ENCODE measurements around the gene PTPRT. TPM values are rescaled to one million over a fixed set of nuclear protein-coding genes. Genes with fewer than 3 reads are reported as not detected.

PTPRT gene
- total RNA-seq, 4 donors from 2014 or later: 0.63 to 2.2 (median 1.8) TPM

DNA sequence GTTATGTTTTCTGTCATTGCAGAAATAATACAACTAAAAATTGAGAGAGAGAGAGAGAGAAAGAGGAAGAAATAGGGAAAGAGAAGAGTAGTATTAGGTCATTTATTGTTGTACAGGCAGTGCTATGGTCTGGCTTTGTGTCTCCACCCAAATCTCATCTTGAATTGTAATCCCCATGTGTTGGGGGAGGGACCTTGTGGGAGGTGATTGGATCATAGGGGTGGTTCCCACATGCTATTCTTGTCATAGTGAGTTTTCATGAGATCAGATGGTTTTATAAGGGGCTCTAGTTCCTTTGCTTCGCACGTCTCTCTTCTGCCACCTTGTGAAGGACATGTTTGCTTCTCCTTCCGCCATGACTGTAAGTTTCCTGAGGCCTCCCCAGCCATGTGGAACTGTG lies 894.1 kb downstream of the PTPRT start:
- no peak for ATAC-seq (ENCODE audit: low FRiP score)
- TF ChIP-seq, protein P1, sequence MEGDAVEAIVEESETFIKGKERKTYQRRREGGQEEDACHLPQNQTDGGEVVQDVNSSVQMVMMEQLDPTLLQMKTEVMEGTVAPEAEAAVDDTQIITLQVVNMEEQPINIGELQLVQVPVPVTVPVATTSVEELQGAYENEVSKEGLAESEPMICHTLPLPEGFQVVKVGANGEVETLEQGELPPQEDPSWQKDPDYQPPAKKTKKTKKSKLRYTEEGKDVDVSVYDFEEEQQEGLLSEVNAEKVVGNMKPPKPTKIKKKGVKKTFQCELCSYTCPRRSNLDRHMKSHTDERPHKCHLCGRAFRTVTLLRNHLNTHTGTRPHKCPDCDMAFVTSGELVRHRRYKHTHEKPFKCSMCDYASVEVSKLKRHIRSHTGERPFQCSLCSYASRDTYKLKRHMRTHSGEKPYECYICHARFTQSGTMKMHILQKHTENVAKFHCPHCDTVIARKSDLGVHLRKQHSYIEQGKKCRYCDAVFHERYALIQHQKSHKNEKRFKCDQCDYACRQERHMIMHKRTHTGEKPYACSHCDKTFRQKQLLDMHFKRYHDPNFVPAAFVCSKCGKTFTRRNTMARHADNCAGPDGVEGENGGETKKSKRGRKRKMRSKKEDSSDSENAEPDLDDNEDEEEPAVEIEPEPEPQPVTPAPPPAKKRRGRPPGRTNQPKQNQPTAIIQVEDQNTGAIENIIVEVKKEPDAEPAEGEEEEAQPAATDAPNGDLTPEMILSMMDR (IDR thresholded peaks at IDR 0.05): no peak
- no peak for DNase-seq (ENCODE audit: low spot score)

DNA sequence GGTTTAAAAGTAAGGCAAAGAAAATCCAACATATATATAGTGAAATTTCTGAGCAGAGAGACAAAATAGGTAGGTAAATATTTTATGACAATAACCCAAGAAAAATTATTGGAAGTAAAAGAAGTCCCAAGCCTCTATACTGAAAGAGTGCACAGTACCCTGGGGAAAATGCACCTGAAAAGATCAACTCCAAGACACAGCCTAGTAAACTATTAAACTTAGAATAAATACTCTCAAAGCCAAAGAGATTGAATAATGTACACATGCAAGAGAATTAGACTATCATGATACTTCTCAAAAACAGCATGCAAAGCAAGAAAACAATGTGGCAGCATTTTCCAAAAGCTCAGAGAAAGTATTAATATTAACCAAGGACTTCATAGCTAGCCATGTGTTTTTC lies 894.7 kb downstream of the PTPRT start:
- TF ChIP-seq, protein P1 (IDR thresholded peaks at IDR 0.05): no peak
- no peak for ATAC-seq (ENCODE audit: low FRiP score)

DNA sequence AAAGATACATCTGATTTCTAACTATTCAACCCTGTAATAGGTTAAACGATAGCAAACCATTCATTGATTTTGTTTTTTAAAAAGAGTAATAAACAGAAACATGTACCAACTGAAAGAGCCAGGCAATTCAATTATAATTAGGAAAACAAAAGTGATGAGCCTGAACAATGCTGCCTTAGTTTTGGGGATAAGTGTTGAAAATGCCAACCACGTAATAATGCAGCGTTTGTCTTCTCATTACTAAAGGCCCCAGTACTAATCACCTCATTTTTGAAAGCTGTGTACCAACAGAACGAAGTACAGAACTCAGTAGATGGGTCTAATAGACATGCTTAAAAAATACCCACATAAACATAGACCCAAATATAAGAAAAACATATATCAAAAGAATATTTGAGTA lies 907.9 kb downstream of the PTPRT start:
- ATAC-seq (ENCODE audit: low FRiP score) (no peak), DNase-seq (ENCODE audit: low spot score) (no peak)
- TF ChIP-seq, protein P1 (IDR thresholded peaks at IDR 0.05): no peak

More for the DNA sequence above, 894.7 kb downstream of the PTPRT start:
- DNase-seq (ENCODE audit: low spot score): no peak

DNA sequence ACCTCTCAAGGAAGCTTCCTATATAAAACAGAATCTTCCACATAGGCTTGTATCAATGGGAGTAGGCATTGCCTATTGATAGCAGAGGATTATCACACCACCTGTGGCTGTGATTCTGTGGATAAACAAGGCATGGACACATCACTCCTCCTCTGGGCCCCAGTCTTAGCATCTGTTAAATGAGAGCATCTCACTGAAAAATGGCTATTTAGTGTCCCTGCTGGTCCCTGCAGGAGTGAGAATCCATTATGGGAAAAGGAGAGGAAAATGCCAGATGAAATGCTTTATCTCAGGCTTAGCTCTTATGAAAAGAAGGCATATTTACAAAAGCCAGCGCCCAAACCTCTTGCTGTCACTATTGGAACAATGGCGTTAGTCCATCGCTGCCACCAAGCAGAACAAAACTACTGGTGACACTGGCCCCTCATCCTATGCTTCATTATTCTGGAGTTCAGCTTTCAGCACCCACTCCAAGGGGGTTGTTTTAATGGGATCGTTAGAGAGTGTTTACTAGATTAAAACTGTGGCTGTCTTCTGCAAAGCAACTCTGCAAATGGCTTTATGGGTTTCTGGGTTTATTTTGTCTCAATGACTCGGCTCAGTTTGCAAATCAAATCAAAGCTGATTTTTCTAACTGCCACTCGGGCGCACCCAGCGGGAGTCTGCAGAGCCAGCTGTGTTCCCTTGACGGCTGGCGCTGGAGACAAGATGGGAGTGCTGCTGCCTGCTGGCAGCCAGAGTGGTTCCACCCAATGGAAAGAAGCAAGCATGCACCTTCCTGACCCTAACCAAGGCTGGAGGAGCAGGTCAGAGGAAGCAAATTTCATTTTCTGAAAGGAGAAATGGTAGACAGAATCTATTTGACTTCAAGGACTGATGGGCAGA lies 912.7 kb downstream of the PTPRT start:
- TF ChIP-seq, protein P1 (IDR thresholded peaks at IDR 0.05): no peak
- DNase-seq (ENCODE audit: low spot score) (no peak), ATAC-seq (ENCODE audit: low FRiP score) (no peak)

DNA sequence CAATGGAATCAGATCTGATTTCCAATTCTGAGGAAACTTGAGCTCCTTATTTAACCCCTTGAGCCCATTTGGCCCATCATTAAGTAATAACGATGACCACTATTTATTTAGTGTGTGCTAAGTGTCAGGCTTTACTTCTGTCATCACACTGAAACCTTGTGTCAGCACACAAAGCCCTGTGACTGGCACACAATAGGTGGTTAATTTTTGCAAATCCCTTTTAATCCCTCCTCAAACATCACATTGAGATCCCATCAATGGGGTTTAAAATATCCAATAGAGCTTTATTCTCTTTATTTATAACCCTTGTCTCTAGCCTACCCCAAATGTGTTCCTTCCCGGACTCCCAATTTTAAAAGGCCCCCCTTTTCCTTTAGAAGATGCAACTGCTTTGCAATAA lies 914.7 kb downstream of the PTPRT start:
- DNase-seq (ENCODE audit: low spot score): no peak
- ATAC-seq (ENCODE audit: low FRiP score): no peak

DNA sequence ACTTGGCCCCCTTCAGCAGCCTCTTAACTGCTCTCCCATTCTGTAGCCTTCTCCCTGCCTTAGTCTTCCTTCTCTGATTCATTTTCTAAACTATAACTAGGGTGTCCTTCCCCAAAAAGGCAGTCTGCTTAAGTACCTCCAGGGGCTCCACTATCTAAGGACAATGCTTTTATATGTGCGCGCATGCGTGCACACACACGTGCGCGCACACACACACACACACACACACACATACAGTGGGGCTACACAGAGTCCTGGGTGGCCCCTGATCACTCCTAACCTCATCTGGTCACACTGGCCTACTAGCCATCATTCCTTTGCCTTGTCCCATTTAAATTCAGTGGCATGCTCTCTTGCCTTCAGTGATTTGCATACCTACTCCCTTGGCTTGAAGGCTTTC lies 917.2 kb downstream of the PTPRT start:
- TF ChIP-seq, protein P1 (IDR thresholded peaks at IDR 0.05): no peak
- no peak for DNase-seq (ENCODE audit: low spot score)
- ATAC-seq (ENCODE audit: low FRiP score): no peak

More for the DNA sequence above, 914.7 kb downstream of the PTPRT start:
- TF ChIP-seq, protein P1 (IDR thresholded peaks at IDR 0.05): no peak

DNA sequence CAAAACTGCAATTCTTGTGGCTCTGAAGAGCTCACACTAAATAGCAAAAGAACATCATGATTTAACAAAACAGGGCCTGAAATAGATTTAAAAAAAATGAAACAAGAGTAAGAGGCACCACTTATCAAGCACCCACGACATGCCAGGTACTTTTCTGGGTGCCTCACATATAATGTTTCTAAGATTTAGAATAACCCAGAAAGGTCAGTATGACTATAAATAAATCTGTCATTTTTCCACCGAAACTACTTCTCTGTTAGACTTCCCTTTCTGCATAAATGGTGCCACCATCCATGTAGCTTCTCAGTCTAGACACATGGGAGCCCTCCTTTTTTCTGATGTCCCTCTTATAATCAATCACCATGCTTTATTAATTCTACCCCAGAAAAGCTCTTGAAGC lies 919.2 kb downstream of the PTPRT start:
- TF ChIP-seq, protein P1 (IDR thresholded peaks at IDR 0.05): no peak
- ATAC-seq (ENCODE audit: low FRiP score) (no peak), DNase-seq (ENCODE audit: low spot score) (no peak)
